ENCODE measurements around the gene WWC2.

Gene WWC2

DNA sequence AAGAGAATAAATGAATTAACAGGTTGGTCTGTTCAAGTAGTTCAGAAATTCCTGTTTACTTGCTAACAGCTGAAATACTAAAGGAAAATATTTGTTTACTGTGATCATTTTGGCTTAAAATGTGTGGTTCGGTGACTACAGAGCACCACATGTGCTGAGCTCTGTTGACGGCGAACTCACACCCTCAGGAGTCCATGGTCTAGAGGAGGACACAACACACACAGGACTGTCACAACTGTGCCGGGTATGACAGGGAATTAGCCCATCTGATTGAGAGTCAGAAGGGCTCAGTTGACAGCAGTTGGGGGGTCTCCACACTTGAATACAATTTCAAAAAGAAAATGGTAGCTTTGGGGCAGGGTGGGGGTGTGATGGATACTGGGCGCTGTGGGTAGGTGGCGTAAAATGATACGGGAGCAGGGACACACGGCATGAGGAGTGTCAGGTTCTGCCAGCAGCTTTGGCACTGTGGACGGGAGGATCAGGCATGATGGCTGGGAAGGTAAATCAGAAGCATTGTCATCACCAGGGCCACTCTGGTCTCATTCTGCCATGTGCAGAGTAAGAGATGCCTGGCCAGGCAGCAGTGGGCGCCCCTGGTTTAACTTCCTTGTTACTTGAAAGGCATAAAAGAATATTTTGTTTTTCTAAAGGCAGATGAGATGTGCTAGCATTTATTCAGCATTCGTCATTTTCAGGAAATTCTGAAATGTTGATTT, 187.7 kb downstream of the WWC2 start:
- Histone ChIP-seq H3K27ac (no peak overlapping the region), H3K36me3 (no peaks in the 10 kb centered on the region), H3K27me3 (no peaks in the 10 kb centered on the region), H3K9me3 (no peaks in the 10 kb centered on the region), H3K4me3 (ENCODE audit: low read depth in 1 of 2, low read length in 1 of 2) (no peak overlapping the region), H3K4me1 (ENCODE audit: control insufficient read depth in 1 of 2, insufficient read depth in 1 of 2, low read depth in 1 of 2, low read length in 1 of 2) (no peaks in the 10 kb centered on the region)
- TF ChIP-seq, protein P1, sequence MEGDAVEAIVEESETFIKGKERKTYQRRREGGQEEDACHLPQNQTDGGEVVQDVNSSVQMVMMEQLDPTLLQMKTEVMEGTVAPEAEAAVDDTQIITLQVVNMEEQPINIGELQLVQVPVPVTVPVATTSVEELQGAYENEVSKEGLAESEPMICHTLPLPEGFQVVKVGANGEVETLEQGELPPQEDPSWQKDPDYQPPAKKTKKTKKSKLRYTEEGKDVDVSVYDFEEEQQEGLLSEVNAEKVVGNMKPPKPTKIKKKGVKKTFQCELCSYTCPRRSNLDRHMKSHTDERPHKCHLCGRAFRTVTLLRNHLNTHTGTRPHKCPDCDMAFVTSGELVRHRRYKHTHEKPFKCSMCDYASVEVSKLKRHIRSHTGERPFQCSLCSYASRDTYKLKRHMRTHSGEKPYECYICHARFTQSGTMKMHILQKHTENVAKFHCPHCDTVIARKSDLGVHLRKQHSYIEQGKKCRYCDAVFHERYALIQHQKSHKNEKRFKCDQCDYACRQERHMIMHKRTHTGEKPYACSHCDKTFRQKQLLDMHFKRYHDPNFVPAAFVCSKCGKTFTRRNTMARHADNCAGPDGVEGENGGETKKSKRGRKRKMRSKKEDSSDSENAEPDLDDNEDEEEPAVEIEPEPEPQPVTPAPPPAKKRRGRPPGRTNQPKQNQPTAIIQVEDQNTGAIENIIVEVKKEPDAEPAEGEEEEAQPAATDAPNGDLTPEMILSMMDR (IDR thresholded peaks at IDR 0.05) = no peak

DNA sequence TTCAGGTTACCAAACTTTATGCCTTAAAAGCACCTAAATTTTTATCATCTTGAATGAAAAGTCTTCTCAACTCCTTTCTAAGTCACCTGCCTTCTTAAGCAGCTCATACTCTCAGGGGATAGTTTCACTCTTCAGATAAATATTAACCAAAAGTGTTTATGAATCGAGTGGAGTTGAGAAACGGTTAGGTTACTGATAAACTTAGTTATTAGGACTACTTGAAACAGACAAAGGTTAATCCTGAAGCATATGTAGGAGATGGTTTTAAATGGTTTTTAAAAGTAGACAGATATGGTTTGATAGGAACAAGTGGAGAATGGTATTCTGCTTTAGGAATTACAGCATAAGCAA, 188.2 kb downstream of the WWC2 start:
- Histone ChIP-seq H3K4me3 (ENCODE audit: low read depth in 1 of 2, low read length in 1 of 2) (no peak overlapping the region), H3K9me3 (no peaks in the 10 kb centered on the region), H3K27ac (no peak overlapping the region), H3K36me3 (no peaks in the 10 kb centered on the region), H3K4me1 (ENCODE audit: control insufficient read depth in 1 of 2, insufficient read depth in 1 of 2, low read depth in 1 of 2, low read length in 1 of 2) (no peaks in the 10 kb centered on the region), H3K27me3 (no peaks in the 10 kb centered on the region)
- TF ChIP-seq, protein P1 (IDR thresholded peaks at IDR 0.05) = no peak

DNA sequence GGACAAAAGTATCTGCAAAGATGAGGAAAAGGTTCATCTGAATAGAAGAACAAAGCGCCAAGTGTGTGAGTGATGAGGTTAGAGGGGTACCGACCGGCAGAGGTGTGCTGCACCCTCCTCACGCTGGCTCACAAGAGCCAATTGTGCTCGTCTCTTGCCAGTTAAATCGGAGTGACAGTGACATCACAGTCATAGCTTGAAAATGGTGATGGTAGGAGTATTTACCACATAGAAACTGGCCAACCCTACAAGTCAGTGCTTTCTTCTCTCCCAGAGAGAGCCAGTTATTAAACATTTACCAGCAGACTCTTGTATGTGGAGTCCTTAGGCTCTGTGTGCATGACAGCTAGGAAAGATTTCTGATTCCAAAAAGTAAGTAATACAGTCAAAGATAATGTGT, 188.6 kb downstream of the WWC2 start:
- H3K9me3 ChIP-seq = no peaks in the 10 kb centered on the region
- H3K36me3 ChIP-seq = no peaks in the 10 kb centered on the region
- H3K27me3 ChIP-seq = no peaks in the 10 kb centered on the region
- TF ChIP-seq, protein P1 (IDR thresholded peaks at IDR 0.05) = no peak
- H3K4me3 ChIP-seq (ENCODE audit: low read depth in 1 of 2, low read length in 1 of 2) = no peak overlapping the region
- H3K27ac ChIP-seq = no peak overlapping the region
- no peaks in the 10 kb centered on the region for H3K4me1 ChIP-seq (ENCODE audit: control insufficient read depth in 1 of 2, insufficient read depth in 1 of 2, low read depth in 1 of 2, low read length in 1 of 2)

DNA sequence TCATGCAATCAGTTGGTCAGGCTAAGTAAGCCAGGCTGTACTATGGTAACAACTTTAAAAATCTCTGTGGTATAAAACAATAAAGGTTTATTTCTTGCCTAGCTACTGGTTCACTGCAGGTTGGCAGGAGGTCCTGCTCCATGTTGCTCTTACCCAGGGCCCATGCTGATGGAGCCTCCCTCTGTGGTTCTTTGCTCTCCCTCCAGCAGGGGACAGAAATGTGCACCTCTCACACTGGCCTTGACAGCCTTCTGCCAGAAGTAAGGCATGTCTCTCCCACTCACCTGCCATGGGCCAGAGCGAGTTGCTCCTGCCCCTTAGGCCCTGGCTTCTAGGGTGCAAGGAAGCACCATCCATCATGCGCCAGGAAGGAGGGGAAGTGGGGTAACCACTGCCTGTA, 189.9 kb downstream of the WWC2 start:
- Histone ChIP-seq H3K9me3 (no peaks in the 10 kb centered on the region), H3K27me3 (no peaks in the 10 kb centered on the region), H3K4me1 (ENCODE audit: control insufficient read depth in 1 of 2, insufficient read depth in 1 of 2, low read depth in 1 of 2, low read length in 1 of 2) (no peaks in the 10 kb centered on the region), H3K27ac (no peak overlapping the region), H3K36me3 (no peaks in the 10 kb centered on the region), H3K4me3 (ENCODE audit: low read depth in 1 of 2, low read length in 1 of 2) (no peak overlapping the region)
- TF ChIP-seq, protein P1 (IDR thresholded peaks at IDR 0.05) = no peak

DNA sequence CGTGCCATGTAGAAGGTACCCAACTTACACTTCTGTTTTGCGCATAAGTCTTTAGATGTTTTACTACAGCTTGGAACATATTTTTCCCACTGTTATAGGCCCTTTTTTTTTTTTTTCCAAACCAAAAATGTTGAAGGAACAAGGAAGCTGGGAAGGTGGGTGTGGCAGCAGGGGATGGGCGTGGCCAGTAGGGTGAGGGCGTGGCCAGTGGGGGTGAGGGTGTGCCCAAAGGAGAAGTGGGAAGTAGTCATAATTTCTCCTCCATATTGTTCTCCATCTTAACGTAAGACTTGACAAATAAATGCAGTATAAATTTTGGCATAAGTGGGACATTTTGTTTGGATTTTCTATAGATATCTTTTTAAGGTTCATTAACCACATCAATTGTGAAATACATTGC, 190.6 kb downstream of the WWC2 start:
- Histone ChIP-seq H3K27me3 (no peaks in the 10 kb centered on the region), H3K27ac (no peak overlapping the region), H3K9me3 (no peaks in the 10 kb centered on the region), H3K4me1 (ENCODE audit: control insufficient read depth in 1 of 2, insufficient read depth in 1 of 2, low read depth in 1 of 2, low read length in 1 of 2) (no peaks in the 10 kb centered on the region), H3K4me3 (ENCODE audit: low read depth in 1 of 2, low read length in 1 of 2) (no peak overlapping the region), H3K36me3 (no peaks in the 10 kb centered on the region)
- TF ChIP-seq, protein P1 (IDR thresholded peaks at IDR 0.05) = no peak

Data from neutrophil (primary cell).